Measurements from ENCODE around the gene ERLIN1.

Gene ERLIN1

DNA sequence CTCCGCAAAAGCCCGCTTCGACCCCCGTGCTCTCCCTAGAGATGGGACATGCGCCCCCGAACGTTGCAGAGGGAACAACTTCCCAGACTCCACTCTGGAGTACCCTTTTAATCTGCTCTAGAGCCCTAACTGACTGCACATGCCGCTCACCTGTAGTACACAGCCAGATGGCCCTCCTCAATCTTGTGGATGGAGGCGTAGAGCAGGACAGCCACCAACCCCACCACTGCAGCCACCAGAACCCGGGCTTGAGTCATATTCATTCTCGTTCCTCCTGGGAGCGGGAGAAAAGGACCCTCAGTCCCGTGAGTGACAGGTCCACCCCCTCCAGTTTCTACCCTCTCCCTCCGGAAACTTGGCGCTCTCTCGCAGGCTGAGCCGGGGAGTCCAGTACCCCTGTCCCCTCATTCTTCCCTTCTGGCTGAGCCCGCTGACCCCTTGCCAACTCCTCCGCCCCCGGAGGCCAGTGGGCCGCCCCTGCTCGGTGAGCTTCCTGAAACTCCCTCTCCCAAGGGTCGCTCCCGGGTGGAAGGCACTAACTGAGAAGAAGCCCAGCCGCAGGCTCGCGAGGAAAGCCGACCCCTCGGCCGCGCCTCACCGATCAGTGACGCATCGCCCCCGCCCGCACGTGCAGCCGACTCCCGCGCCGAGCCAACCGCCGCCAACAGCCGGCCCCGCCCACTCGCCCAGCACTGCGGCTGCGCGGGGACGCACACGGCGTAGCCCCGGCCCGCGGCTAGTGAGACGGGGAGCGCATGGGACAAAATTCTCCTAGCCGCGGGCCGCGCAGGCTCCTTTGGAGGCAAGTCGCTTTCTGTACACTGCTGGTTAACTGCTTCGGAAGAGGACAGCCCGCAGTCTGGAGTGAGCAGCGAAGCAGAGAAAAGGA lies at the start of gene ERLIN1:
TSS of gene ERLIN1 (minus strand) at position 666 of the 889 bp plus-strand sequence. CDS start at position 263, 403 bp downstream.
- DNase-seq (ENCODE audit: low read depth), result peak; percentile 98
- H3K4me3 ChIP-seq (ENCODE audit: low read depth, low read length), result peak within 1 kb of the TSS; percentile 79
- TF ChIP-seq MYC (IDR thresholded peaks at IDR 0.05; ENCODE audit: low read depth, low read length), result peak; percentile 96
- TF ChIP-seq, protein P1, sequence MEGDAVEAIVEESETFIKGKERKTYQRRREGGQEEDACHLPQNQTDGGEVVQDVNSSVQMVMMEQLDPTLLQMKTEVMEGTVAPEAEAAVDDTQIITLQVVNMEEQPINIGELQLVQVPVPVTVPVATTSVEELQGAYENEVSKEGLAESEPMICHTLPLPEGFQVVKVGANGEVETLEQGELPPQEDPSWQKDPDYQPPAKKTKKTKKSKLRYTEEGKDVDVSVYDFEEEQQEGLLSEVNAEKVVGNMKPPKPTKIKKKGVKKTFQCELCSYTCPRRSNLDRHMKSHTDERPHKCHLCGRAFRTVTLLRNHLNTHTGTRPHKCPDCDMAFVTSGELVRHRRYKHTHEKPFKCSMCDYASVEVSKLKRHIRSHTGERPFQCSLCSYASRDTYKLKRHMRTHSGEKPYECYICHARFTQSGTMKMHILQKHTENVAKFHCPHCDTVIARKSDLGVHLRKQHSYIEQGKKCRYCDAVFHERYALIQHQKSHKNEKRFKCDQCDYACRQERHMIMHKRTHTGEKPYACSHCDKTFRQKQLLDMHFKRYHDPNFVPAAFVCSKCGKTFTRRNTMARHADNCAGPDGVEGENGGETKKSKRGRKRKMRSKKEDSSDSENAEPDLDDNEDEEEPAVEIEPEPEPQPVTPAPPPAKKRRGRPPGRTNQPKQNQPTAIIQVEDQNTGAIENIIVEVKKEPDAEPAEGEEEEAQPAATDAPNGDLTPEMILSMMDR (IDR thresholded peaks at IDR 0.05; ENCODE audit: low read depth, low read length), result no peak
- TF ChIP-seq MAX (IDR thresholded peaks at IDR 0.05; ENCODE audit: low read depth, low read length), result peak; percentile 94
- TF ChIP-seq POLR2A (IDR thresholded peaks at IDR 0.05; ENCODE audit: extremely low read depth, insufficient read length), result peak; percentile 91

DNA sequence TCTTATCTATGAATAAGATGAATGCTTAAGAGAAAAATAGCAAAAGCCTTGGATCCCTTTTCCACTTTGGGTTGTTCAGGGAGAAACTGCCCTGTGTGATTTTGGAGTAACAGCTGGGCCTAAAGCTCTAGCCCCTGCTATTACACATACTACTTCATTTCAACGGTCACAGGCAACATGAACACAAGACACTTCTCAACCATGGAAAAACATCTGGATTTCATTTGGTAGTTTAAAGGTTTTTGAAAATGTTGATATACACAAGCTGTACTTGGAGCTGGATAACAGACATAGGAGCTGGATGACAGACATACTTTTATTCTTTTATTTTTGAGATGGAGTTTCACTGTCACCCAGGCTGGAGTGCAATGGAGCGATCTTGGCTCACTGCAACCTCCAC lies 46.3 kb upstream of the ERLIN1 start:
- H3K4me3 ChIP-seq (ENCODE audit: low read depth, low read length), result no peak overlapping the region
- no peak for TF ChIP-seq MYC (IDR thresholded peaks at IDR 0.05; ENCODE audit: low read depth, low read length)
- TF ChIP-seq POLR2A (IDR thresholded peaks at IDR 0.05; ENCODE audit: extremely low read depth, insufficient read length), result no peak
- TF ChIP-seq, protein P1 (IDR thresholded peaks at IDR 0.05; ENCODE audit: low read depth, low read length), result no peak
- TF ChIP-seq MAX (IDR thresholded peaks at IDR 0.05; ENCODE audit: low read depth, low read length), result no peak
- DNase-seq (ENCODE audit: low read depth), result no peak

- DNase-seq (ENCODE audit: low read depth), result peak; percentile 12
- TF ChIP-seq MAX (IDR thresholded peaks at IDR 0.05; ENCODE audit: low read depth, low read length), result no peak
- TF ChIP-seq POLR2A (IDR thresholded peaks at IDR 0.05; ENCODE audit: extremely low read depth, insufficient read length), result no peak
- TF ChIP-seq, protein P1 (IDR thresholded peaks at IDR 0.05; ENCODE audit: low read depth, low read length), result no peak
- peak overlapping the region; percentile 98 for H3K4me3 ChIP-seq (ENCODE audit: low read depth, low read length)
These were observed 44.1 kb upstream of the ERLIN1 start for GRCh38 chr10:100229819-100230422.

GRCh38 chr10:100223879-100224278 lies 38.0 kb upstream of the ERLIN1 start:
- TF ChIP-seq MYC (IDR thresholded peaks at IDR 0.05; ENCODE audit: low read depth, low read length), result no peak
- TF ChIP-seq POLR2A (IDR thresholded peaks at IDR 0.05; ENCODE audit: extremely low read depth, insufficient read length), result no peak
- TF ChIP-seq, protein P1 (IDR thresholded peaks at IDR 0.05; ENCODE audit: low read depth, low read length), result no peak
- TF ChIP-seq MAX (IDR thresholded peaks at IDR 0.05; ENCODE audit: low read depth, low read length), result no peak
- DNase-seq (ENCODE audit: low read depth), result peak; percentile 20
- H3K4me3 ChIP-seq (ENCODE audit: low read depth, low read length), result no peak overlapping the region

DNA sequence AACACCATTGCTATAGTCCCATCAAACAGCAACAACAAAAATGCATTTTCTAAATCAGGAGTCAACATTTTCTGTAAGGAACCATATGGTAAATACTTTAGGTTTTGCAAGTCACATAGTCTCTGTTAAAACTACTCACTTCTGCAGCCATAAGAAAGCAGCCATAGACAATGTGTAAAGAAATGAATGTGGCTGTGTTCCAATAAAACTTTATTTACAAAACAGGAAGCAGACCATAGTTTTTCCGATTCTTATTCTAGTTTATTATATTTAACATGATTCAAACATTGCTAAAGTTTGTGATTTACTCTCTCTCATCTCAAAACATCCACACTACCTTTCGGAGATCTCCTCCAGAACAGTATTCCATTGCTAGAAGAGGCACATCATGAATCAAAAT lies 36.7 kb upstream of the ERLIN1 start:
- TF ChIP-seq, protein P1 (IDR thresholded peaks at IDR 0.05; ENCODE audit: low read depth, low read length), result no peak
- TF ChIP-seq POLR2A (IDR thresholded peaks at IDR 0.05; ENCODE audit: extremely low read depth, insufficient read length), result no peak
- TF ChIP-seq MAX (IDR thresholded peaks at IDR 0.05; ENCODE audit: low read depth, low read length), result no peak
- no peak for TF ChIP-seq MYC (IDR thresholded peaks at IDR 0.05; ENCODE audit: low read depth, low read length)
- no peak for DNase-seq (ENCODE audit: low read depth)
- no peak overlapping the region for H3K4me3 ChIP-seq (ENCODE audit: low read depth, low read length)

All from NB4 (cell line).